Endodermal cell (in vitro differentiated cells): Measurements from ENCODE around the gene CEACAM4. TPM values are rescaled to one million over a fixed set of nuclear protein-coding genes. Genes with fewer than 3 reads are reported as not detected.
A peak's percentile ranks its signal among the peaks of the same experiment; 100 is the strongest.

Experiments
- DNase-seq: peaks from one replicate; pipeline ENCODE4 v3.0.0-alpha.2; 2017
- H3K27ac ChIP-seq: 2 replicates; pipeline ENCODE4 v1.5.1; 2013; ENCODE audit warnings: mild to moderate bottlenecking, low read depth, low read length, moderate library complexity
- H3K27me3 ChIP-seq: 2 replicates; pipeline ENCODE4 v1.6.1; 2013; ENCODE audit warnings: mild to moderate bottlenecking, low read length, moderate library complexity; ENCODE audit not compliant: insufficient read depth, control insufficient read depth, poor library complexity, severe bottlenecking
- H3K36me3 ChIP-seq: 2 replicates; pipeline ENCODE4 v1.7.0; 2013; ENCODE audit warnings: mild to moderate bottlenecking, low read length, moderate library complexity; ENCODE audit not compliant: control insufficient read depth, insufficient read depth
- H3K4me1 ChIP-seq: one replicate; pipeline ENCODE4 v1.7.0; 2013; ENCODE audit warnings: low read length; ENCODE audit not compliant: control insufficient read depth, insufficient read depth
- H3K4me3 ChIP-seq: 2 replicates; pipeline ENCODE4 v1.5.1; 2013; ENCODE audit warnings: mild to moderate bottlenecking, low read length, moderate library complexity
- H3K9ac ChIP-seq: 2 replicates; pipeline ENCODE4 v1.6.1; 2013; ENCODE audit warnings: mild to moderate bottlenecking, low read length, moderate library complexity; ENCODE audit not compliant: poor library complexity, severe bottlenecking; ENCODE audit errors: extremely low read depth
- H3K9me3 ChIP-seq: 2 replicates; pipeline ENCODE4 v1.6.1; 2013; ENCODE audit warnings: mild to moderate bottlenecking, low read length, moderate library complexity; ENCODE audit not compliant: control insufficient read depth
- H3K27ac Mint-ChIP-seq: 2 replicates; pipeline ENCODE4 v1.8.0; 2020; ENCODE audit warnings: mixed read lengths
- H3K27me3 Mint-ChIP-seq: 2 replicates; pipeline ENCODE4 v1.8.0; 2021; ENCODE audit warnings: mild to moderate bottlenecking, mixed read lengths; ENCODE audit not compliant: insufficient read depth
- H3K36me3 Mint-ChIP-seq: 2 replicates; pipeline ENCODE4 v1.8.0; 2020; ENCODE audit warnings: low read depth, mixed read lengths
- H3K4me1 Mint-ChIP-seq: 2 replicates; pipeline ENCODE4 v1.8.0; 2020; ENCODE audit warnings: mixed read lengths
- H3K4me3 Mint-ChIP-seq: 2 replicates; pipeline ENCODE4 v1.8.0; 2020; ENCODE audit warnings: mild to moderate bottlenecking, moderate library complexity, mixed read lengths
- H3K9me3 Mint-ChIP-seq: 2 replicates; pipeline ENCODE4 v1.8.0; 2020; ENCODE audit warnings: mild to moderate bottlenecking, mixed read lengths
- CTCF ChIP-seq: fragments of 200-600 bp; sonication (generic); conservative IDR thresholded peaks from 2 replicates; pipeline ENCODE4 v1.5.0; 2021; ENCODE audit warnings: antibody characterized with exemption, mild to moderate bottlenecking
- WGBS, 2 experiments: methylation state at CpG; one replicate each; pipeline versions ENCODE4 v1.1.5 to v1.1.7; 2013; ENCODE audit warnings: missing lambda C conversion rate in 2 of 2, mixed read lengths in 1 of 2; ENCODE audit not compliant: insufficient coverage in 1 of 2, insufficient read length in 1 of 2; 5-methylcytosine and 5-hydroxymethylcytosine counted together
- total RNA-seq, 2 donors: library from RNA; stranded (reverse); fragmentation: NEBNext Ultra II Directional in 1 of 2; extraction: Animal tissue kit (Norgen Biotek cat#: 25700) in 1 of 2; gene quantifications; 2 replicates in 1 of 2; 3 replicates in 1 of 2; pipeline ENCODE4 v1.2.1, GENCODE V29; 2021

The CEACAM4 gene
- total RNA-seq, 2 donors from 2014 or later: not detected

DNA sequence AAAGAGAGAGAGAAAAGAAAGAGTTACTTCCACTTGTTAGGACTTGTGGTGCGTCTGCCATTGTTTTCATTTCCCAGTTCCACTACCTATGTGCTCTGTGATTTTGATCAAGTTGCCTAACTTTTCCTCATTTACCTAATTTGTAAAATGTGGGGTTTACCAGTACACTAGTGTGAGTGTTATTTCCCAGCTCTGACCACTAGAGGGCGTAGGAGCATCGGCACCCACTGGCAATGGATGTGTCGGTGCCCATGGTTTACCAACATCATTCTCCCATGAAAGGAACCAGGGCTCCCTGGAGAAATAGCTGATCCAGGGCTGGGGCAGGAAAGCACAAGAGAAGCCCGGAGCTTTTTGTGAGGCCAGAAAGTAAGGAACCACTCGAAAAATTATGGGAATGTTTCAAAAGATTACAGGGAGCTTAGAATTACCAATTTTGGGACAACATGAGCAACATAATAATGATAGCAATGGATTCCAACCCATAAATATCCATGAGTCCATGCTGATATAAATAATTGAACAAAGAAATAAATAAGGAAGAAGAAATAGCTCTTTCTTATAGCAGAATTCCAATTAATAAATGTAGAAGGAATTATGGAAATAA lies 15.1 kb upstream of the CEACAM4 start:
- Histone ChIP-seq H3K27me3 (peaks cover 4% of the 10 kb centered on the region), H3K27ac (no peak overlapping the region), H3K36me3 (no peaks in the 10 kb centered on the region), H3K9me3 (no peaks in the 10 kb centered on the region), H3K9ac (no peak overlapping the region), H3K4me3 (no peak overlapping the region), H3K4me1 (no peaks in the 10 kb centered on the region)
- H3K4me1 Mint-ChIP-seq: no peaks in the 10 kb centered on the region
- H3K27ac Mint-ChIP-seq: no peak overlapping the region
- H3K4me3 Mint-ChIP-seq: no peak overlapping the region
- DNase-seq: peak; percentile 89
- H3K36me3 Mint-ChIP-seq: no peaks in the 10 kb centered on the region
- 0 to 12% methylated on average over 1 to 6 of the region's 6 CpGs for whole genome bisulfite sequencing, 2 experiments
- H3K27me3 Mint-ChIP-seq: no peaks in the 10 kb centered on the region
- peak; percentile 83 for TF ChIP-seq CTCF
- H3K9me3 Mint-ChIP-seq: peaks cover 57% of the 10 kb centered on the region

GRCh38 chr19:41638641-41639081 lies 11.8 kb upstream of the CEACAM4 start:
- peaks cover 3% of the 10 kb centered on the region for H3K27me3 Mint-ChIP-seq

DNA sequence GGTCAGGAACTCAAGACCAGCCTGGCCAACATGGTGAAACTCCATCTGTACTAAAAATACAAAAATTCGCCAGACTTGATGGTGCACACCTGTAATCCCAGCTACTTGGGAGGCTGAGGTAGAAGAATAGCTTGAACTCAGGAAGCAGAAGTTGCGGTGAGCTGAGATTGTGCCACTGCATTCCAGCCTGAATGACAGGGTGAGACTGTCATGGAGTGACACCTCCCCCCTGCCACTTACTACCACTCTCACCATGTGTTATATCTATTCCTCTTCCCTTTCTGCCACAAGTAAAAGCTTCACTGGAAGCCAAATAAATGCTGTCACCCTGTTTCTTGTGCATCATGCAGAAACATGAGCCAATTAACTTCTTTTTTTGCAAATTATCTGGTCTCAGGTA lies 10.6 kb upstream of the CEACAM4 start:
- Histone ChIP-seq H3K36me3 (no peaks in the 10 kb centered on the region), H3K4me3 (no peak overlapping the region), H3K9ac (no peak overlapping the region), H3K4me1 (no peaks in the 10 kb centered on the region), H3K27me3 (peaks cover 4% of the 10 kb centered on the region), H3K27ac (no peak overlapping the region), H3K9me3 (no peaks in the 10 kb centered on the region)
- H3K27ac Mint-ChIP-seq: no peak overlapping the region
- H3K27me3 Mint-ChIP-seq: peaks cover 3% of the 10 kb centered on the region
- H3K9me3 Mint-ChIP-seq: peaks cover 91% of the 10 kb centered on the region
- no peaks in the 10 kb centered on the region for H3K4me1 Mint-ChIP-seq
- WGBS, 2 experiments: 30 to 55% methylated on average over 2 of the region's 2 CpGs
- H3K36me3 Mint-ChIP-seq: no peaks in the 10 kb centered on the region
- TF ChIP-seq CTCF: no peak
- no peak for DNase-seq
- H3K4me3 Mint-ChIP-seq: no peak overlapping the region

More at GRCh38 chr19:41638641-41639081, 11.8 kb upstream of the CEACAM4 start:
- DNase-seq: no peak
- peaks cover 86% of the 10 kb centered on the region for H3K9me3 Mint-ChIP-seq
- H3K27me3 ChIP-seq: peaks cover 4% of the 10 kb centered on the region
- no peaks in the 10 kb centered on the region for H3K4me1 ChIP-seq
- no peaks in the 10 kb centered on the region for H3K36me3 Mint-ChIP-seq
- no peaks in the 10 kb centered on the region for H3K9me3 ChIP-seq
- WGBS, 2 experiments: 56 to 63% methylated on average over 3 to 6 of the region's 6 CpGs
- TF ChIP-seq CTCF: no peak
- H3K27ac ChIP-seq: no peak overlapping the region
- H3K27ac Mint-ChIP-seq: no peak overlapping the region
- no peak overlapping the region for H3K9ac ChIP-seq
- H3K36me3 ChIP-seq: no peaks in the 10 kb centered on the region
- no peak overlapping the region for H3K4me3 Mint-ChIP-seq
- H3K4me3 ChIP-seq: no peak overlapping the region
- no peaks in the 10 kb centered on the region for H3K4me1 Mint-ChIP-seq
